Testis (tissue), 2 donors: Measurements from ENCODE around the gene TRMT44.

Source experiments
- CTCF ChIP-seq, 3 experiments: fragments of 450-650 bp in 2 of 3; fragments of 200-600 bp in 1 of 3; sonication (generic) in 1 of 3; IDR thresholded peaks; one replicate each; pipeline ENCODE4 v1.5.1; 2016 to 2019; ENCODE audit warnings: antibody characterized with exemption in 3 of 3, mild to moderate bottlenecking in 2 of 3, moderate library complexity in 1 of 3
- POLR2A ChIP-seq: fragments of 450-650 bp; IDR thresholded peaks from one replicate; pipeline ENCODE4 v1.6.1; 2017; ENCODE audit warnings: antibody characterized with exemption, mild to moderate bottlenecking, moderate library complexity

GRCh38 chr4:8446122-8446521 is 5.5 kb downstream of the TRMT44 start:
- TF ChIP-seq CTCF (IDR thresholded peaks at IDR 0.05) (no peak), POLR2A (no peak)
